Astrocyte of the spinal cord (primary cell): ENCODE data around the gene DHRS12.

Experiments used
- DNase-seq: peaks from one replicate; pipeline ENCODE4 v3.0.0; 2011; ENCODE audit warnings: low read depth, low spot score
- H3K4me3 ChIP-seq: 2 replicates; pipeline ENCODE4 v1.5.1; 2011; ENCODE audit warnings: low read depth, mild to moderate bottlenecking, low read length, moderate library complexity
- CTCF ChIP-seq: IDR thresholded peaks from 2 replicates; pipeline ENCODE4 v1.5.1; 2012; ENCODE audit warnings: low read depth, mild to moderate bottlenecking, low read length, inconsistent platforms
- in situ Hi-C: cut with HindIII; loops from 2 replicates; pipeline ENCODE4 v1.10.0; 2017; ENCODE audit warnings: low sequenced_read_pairs

Gene DHRS12

GRCh38 chr13:51837016-51837415 is 33.1 kb upstream of the DHRS12 start:
- TF ChIP-seq CTCF = no peak
- in situ Hi-C loops = no loop called here
- DNase-seq = no peak
- no peak overlapping the region for H3K4me3 ChIP-seq

DNA sequence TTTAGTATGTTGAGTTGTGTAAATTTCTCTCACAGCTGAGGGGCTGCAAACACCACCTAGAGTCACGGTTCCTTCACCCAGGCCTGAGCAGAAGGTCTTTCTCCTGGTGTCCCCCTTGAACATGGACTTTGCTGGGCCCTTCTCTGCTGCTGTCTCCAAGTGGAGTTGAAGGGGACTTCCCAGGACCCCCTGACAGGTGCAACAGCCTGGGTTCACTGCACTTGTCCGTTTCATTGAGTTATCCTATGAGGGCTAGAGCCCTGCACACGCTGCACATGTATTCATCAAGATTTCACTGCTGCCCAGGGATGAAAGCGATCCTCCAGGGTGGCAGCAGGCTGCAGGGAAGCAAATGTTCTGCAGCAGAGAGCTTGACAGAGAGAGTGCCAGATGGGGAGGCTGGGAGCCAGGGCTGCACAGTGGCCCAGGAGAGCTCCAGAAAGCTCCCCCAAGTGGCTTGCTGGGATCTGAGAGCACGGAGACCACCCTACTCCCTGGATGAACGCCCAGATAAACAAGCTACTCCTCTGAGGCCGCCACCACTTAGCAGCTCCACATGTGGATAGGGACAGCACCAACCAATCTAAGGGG is 30.7 kb upstream of the DHRS12 start:
- TF ChIP-seq CTCF = no peak
- no peak for DNase-seq
- in situ Hi-C loops = no loop called here
- no peak overlapping the region for H3K4me3 ChIP-seq

- no peak overlapping the region for H3K4me3 ChIP-seq
- DNase-seq = no peak
- no peak for TF ChIP-seq CTCF
- in situ Hi-C loops = no loop called here
These were observed 30.0 kb upstream of the DHRS12 start for GRCh38 chr13:51833980-51834379.

DNA sequence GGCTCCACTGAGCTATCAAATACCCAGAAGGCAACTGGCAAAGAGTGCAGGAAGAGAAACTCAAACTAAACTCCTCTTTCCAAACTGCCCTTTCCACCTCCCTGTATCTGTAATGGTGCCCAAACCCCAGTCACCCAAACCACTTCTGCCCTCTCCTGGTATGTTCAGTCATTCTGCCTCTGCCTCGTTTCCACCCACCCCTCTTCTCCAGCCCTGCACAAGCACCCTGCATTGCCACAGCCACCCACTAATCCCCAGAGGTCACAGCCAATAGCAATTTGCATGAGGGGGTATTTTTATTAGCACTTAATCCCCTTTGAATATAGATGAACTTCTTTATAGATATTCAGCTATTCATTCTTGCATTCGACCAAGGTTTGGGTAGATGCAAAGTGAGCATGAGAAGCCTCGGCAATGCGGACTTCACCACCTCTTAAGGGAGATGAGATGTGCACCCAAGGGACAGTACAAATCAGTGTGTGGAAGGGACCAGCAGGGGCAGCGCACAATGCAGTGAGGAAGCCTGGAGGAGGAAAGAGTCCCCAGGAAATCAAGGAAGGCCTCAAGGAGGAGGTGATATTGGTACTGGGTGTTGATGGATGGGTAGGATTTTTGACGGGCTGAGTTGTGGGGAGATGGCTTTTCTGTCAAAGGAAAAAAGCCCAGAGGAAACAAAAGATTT is 28.6 kb upstream of the DHRS12 start:
- DNase-seq = no peak
- in situ Hi-C loops = no loop called here
- peak; percentile 39 for TF ChIP-seq CTCF
- no peak overlapping the region for H3K4me3 ChIP-seq

DNA sequence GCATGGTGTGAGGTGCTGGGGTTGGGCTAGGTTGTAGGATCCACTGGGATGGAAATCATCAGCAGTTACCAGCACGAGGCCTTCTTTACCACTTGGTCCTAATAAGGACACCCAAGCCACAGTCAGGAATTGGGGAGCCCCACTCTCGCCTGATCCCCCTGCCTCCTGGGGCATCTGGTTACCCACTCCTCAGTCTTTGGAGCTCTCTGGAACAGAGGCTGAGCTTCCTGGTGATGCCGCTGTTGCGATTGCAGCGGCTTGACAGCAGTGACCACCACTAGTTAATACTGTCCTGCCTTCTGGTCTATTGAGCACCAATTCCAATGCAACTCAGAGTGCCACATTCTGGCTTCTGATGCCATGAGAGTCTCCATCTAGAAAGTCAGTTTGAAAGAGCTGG is 27.6 kb upstream of the DHRS12 start:
- H3K4me3 ChIP-seq = no peak overlapping the region
- in situ Hi-C loops = no loop called here
- DNase-seq = no peak
- no peak for TF ChIP-seq CTCF

DNA sequence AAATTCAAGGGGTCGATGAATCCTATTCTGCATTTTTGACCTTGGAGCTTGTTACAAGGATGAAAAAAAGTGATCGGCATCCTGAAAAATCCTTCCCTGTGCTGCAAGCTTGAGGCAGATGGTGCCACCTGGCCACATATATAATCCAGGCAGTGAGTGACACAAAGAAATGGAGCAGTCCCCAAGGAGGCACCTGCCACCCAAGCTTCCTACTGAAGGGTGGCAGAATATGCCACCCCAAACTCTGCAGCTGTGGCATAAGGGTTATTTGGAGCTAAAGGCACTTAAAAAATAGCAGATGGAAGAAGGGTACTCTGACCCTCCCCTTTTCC is 25.6 kb upstream of the DHRS12 start:
- DNase-seq = no peak
- no peak for TF ChIP-seq CTCF
- in situ Hi-C loops = no loop called here

More for the DNA sequence above, 25.6 kb upstream of the DHRS12 start:
- H3K4me3 ChIP-seq = no peak overlapping the region
